Sciatic nerve (tissue), 2 donors: Measurements from ENCODE around the gene DNAJC4. TPM values are rescaled to one million over a fixed set of nuclear protein-coding genes. Genes with fewer than 3 reads are reported as not detected.

ENCODE experiments used
- ATAC-seq: fragments of 200-7000 bp; cut with Tn5 transposase; one replicate; pipeline ENCODE4 v1.9.1; 2020; ENCODE audit warnings: mild to moderate bottlenecking, moderate library complexity
- DNase-seq: peaks from one replicate; pipeline ENCODE4 v3.0.0-alpha.2; 2020; ENCODE audit warnings: low spot score
- intact Hi-C: fragments of 100-400 bp; cut with DNase I; formaldehyde crosslinking; loops from one replicate; pipeline ENCODE4 v1.14.2; 2022
- total RNA-seq: library from RNA; stranded (reverse); fragmentation: NEBNext Ultra II Directional; extraction: Animal tissue kit (Norgen Biotek cat#: 25700); gene quantifications from one replicate; pipeline ENCODE4 v1.2.1, GENCODE V29; 2021
- donor health status: DM: no; HTN: no; CAD: no.
- donor health status: DM: no; HTN: no; CAD: no.

Gene DNAJC4
- total RNA-seq, 1 donor from 2014 or later = 30.4 TPM

DNA sequence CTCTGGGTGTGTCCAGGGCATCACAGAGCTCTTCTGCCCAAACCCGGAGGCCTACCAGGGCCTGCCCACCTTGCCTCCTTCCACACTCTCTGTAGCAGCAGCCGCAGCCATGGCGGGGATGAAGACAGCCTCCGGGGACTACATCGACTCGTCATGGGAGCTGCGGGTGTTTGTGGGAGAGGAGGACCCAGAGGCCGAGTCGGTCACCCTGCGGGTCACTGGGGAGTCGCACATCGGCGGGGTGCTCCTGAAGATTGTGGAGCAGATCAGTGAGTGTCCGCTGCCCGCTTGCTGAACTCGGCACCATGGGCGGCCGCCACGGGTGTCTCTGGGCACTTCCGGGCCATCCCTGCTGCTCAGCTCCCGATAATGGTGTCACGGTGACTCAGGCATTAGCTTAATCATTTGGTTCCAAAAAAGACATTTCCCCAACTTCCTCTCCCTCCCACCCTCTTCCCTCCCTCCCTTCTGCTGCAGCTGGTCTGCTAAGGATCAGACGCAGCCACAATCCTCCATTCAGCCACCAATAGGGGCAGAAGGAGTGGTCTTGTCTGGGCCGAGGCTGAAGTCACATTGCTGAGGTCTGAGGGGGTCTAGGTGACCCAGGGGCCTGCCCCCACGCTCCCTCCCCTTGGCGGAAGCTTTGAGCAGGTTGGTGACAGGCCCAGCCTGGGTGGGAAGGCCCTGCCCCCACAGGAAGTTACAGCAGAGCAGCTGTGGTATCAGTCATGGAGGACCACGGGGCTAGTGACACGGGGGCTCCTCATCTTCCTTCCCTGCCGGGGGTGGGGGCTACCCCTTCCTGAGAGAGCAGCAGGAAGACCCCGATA, 22.9 kb upstream of the DNAJC4 start:
- intact Hi-C loops = loop anchor here (10.0 kb wide), 1 partner anchor 87 kb away; the partner anchor contains the start of gene KCNK4
- peak; percentile 60 for ATAC-seq
- peak; percentile 78 for DNase-seq

DNA sequence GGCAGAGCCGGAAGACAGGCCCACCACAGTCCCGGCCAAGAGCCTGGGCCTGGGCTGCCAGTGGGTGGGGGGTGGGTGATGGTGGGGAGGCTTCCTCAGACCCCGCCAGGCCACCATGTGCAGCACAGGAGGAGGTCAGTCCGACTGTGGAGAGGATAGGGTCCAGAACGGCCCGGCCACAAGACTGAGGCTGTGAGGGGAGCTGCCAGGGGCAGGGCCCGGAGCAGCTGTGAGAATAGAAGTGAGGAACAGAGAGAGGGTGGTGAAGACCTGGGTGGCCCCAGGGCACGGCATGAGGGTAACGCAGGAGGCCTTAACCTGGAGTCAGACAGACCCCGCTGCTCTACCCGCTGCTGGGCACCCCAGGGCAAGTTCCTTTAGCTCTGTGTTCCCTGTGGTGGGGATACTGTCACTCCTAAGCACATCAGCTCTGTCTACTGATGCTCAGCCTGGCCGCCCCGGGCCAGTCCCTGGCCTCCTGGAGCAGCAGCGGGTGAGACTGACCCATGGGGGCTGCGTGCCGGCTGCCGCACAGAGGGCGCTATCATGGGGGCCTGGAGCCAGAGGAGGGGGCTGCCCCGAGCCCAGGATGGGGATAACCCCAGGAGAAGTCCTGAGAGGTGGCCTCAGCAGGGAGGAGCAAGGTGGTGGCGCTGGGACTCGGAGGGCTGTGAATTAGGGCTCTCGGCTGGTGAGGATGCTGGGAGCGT, 22.1 kb upstream of the DNAJC4 start:
- no peak for DNase-seq
- ATAC-seq = peak; percentile 3
- intact Hi-C loops = loop anchor here (10.0 kb wide), 1 partner anchor 87 kb away; the partner anchor contains the start of gene KCNK4

DNA sequence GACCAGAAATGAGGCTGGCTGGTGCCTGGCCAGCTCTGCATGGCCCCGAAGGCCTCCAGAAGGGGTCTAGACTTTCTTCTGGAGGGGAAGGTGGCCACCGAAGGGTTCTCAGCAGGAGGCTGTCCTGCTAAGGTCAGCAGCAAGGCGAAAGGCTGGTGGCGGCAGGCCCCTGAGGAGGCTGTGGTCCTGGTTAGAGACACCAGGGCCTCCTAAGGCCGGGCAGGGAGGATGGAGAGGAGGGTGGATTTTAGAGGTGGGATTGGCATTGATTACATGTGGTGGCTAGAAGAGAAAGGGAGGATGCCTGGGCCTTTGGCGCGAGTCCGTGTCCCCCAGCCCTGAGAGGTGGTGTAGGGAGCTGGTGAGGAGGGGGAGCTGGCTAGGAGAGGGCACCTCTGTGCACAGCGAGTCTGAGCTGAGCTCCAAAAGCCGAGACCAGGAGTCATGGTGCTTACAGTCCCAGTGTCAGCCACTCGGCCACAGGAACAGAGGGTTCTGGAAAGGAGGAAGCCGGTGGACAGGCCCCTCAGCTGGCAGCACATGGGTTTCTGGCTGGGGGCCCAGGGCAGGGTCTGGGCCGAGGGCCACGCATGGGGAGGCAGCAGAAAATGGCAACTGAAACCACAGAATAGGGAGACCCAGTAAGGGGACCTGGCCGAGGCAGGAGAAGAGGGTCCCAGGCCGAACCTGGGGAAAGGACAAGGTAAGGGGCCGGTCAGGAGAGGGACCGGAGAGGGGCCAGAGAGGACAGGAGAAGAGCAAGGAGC, 21.4 kb upstream of the DNAJC4 start:
- intact Hi-C loops = loop anchor here (10.0 kb wide), 1 partner anchor 86 kb away; the partner anchor contains the start of gene KCNK4
- ATAC-seq (no peak), DNase-seq (no peak)

DNA sequence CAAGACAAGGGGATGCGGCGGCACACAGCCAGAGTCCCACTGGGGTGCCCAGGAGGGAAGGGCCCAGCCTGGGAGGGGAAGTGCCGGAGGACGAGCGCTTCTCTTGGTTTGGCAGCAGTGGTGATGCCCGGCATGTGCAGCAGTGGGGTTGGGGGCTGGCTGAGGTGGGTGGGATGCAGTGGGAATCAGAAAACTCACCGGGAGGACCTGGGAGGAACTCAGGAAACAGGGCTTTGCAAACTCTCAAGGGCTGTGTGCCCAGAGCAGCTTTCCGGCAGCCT, 20.8 kb upstream of the DNAJC4 start:
- DNase-seq = no peak
- ATAC-seq = no peak
- intact Hi-C loops = loop anchor here (10.0 kb wide), 1 partner anchor 85 kb away; the partner anchor contains the start of gene KCNK4

DNA sequence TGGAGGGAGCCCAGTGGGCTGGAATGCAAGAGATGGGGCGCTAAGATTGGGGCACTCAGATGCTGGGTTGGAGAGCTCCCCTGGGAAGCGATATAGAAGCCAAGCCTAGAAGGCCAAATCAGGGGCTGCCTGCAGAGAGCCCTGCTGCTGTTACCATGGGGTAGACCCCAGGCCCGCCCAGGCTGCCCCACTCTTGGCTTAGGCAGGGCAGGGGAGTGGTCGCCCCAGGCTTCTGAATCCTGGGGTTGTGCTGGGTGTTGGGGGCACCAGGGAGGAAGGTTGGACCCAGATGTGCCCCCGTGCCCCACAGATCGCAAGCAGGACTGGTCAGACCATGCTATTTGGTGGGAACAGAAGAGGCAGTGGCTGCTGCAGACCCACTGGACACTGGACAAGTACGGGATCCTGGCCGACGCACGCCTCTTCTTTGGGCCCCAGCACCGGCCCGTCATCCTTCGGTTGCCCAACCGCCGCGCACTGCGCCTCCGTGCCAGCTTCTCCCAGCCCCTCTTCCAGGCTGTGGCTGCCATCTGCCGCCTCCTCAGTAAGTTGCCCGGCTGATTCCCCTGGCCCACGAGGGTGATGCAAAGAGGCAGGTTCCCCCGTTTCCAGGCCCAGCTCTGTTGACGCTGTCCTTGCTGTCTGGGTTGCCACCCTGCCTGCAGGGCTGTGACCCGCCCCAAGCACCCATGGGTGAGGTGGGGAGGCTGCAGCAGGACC, 19.9 kb upstream of the DNAJC4 start:
- intact Hi-C loops = no loop called here
- DNase-seq = no peak
- no peak for ATAC-seq

DNA sequence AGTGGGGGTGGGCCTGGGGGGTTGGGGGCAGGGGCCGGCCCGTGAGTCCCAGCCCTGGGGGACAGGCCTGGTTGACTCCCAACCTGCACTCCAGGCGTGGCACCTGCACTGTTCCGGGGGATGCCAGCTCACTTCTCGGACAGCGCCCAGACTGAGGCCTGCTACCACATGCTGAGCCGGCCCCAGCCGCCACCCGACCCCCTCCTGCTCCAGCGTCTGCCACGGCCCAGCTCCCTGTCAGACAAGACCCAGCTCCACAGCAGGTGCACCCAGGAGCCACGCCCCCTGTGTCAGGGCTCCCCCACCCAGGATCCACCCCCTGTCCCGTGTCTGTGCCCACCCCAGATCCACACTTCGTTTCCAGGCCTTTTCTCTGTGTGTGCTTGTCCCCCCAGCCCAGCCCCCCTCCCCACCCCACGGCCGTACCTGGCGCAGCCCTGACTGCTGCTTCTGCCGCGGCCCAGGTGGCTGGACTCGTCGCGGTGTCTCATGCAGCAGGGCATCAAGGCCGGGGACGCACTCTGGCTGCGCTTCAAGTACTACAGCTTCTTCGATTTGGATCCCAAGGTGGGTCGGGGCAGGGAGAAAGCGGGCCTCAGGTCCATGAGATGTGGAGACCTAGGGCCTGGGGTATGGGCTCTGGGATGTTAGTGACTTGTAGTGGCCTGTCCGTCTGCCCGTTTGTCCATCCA, 19.0 kb upstream of the DNAJC4 start:
- no peak for DNase-seq

DNA sequence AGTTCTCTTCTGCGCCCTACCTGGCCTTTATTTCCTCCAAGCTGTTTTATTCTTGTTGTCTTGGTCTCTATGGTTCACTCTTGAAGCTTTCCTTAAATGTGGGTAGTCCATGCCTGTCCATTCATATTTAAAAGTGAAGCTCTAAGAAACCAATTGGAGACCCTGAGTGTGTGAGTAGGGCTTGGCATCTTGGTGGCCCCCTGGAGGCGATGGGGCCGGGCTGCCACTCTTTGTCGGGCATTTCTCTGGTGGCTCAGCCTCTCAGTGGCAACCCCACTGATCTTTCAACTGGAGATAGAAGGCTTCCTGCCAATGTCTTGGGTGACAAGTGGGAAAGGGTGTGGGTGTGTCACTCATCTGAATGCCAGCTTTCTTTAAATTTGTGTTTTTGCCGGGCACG, 13.5 kb upstream of the DNAJC4 start:
- intact Hi-C loops = no loop called here
- ATAC-seq = no peak
- DNase-seq = no peak

More for the DNA sequence above, 19.0 kb upstream of the DNAJC4 start:
- ATAC-seq = no peak
- intact Hi-C loops = no loop called here

DNA sequence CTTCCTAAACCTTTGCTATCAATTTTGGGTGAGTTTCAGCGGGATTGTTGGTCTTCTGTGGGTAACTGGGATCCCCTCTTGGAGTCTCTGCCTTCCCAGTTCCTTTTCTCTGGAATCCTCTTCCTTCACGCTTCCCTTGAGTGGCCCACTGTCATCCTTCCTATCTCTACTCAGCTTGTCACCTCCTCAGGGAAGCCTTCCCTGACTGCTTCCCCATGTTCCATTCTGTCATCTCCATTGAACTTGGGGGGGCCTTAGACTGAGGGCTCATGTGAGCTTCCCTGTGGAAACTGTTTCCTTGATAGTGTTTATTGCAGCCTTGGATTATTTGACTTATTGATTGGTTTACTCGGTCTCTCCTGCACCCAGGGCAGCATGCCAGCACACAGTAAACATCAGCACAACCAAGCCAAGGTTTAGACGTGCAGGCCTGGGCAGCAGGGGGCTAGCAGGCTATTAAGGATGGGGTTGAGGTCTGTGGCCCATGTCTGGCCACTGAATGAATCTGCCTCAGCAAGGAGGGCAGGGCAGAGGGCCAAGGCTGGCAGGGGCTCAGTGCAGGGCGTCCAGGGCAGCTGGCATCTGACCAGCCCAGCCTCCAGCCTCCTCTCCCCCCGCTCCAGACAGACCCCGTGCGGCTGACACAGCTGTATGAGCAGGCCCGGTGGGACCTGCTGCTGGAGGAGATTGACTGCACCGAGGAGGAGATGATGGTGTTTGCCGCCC, 11.6 kb upstream of the DNAJC4 start:
- intact Hi-C loops = no loop called here
- no peak for ATAC-seq
- no peak for DNase-seq

DNA sequence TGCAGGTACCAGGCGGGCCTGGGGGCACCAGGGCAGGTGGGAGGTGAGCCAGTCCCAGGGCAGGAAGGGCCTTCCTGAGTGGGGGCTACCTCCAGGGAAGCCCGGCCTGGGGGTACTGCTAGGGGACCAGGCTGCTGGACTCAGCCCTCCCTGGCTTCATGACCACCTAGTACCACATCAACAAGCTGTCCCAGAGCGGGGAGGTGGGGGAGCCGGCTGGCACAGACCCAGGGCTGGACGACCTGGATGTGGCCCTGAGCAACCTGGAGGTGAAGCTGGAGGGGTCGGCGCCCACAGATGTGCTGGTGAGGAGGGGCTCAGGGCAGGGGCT, 11.0 kb upstream of the DNAJC4 start:
- no peak for DNase-seq
- intact Hi-C loops = no loop called here

DNA sequence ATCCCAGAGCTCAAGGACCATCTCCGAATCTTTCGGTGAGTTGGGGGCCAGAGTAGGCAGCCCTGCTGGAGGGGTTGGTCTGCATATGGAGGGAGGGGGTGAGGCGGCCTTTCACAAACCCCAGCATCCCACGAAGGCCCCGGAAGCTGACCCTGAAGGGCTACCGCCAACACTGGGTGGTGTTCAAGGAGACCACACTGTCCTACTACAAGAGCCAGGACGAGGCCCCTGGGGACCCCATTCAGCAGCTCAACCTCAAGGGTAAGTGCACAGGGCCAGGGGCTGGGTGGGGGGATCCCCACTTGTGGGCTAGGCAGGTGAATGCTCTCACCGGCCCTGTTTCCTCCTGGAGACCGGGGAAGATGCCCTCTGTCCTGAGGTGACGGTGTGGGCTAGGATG, 10.6 kb upstream of the DNAJC4 start:
- intact Hi-C loops = no loop called here
- ATAC-seq (no peak), DNase-seq (no peak)

More for the DNA sequence above, 11.0 kb upstream of the DNAJC4 start:
- ATAC-seq = no peak

DNA sequence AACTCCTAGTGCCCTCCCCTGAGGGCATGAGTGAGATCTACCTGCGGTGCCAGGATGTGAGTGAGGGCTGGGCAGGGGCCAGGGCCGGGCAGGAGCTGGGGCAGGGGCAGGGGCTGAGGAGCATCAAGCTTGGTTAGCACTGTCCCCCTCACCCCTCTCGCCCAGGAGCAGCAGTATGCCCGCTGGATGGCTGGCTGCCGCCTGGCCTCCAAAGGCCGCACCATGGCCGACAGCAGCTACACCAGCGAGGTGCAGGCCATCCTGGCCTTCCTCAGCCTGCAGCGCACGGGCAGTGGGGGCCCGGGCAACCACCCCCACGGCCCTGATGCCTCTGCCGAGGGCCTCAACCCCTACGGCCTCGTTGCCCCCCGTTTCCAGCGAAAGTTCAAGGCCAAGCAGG, 10.1 kb upstream of the DNAJC4 start:
- ATAC-seq (no peak), DNase-seq (no peak)
- intact Hi-C loops = no loop called here

DNA sequence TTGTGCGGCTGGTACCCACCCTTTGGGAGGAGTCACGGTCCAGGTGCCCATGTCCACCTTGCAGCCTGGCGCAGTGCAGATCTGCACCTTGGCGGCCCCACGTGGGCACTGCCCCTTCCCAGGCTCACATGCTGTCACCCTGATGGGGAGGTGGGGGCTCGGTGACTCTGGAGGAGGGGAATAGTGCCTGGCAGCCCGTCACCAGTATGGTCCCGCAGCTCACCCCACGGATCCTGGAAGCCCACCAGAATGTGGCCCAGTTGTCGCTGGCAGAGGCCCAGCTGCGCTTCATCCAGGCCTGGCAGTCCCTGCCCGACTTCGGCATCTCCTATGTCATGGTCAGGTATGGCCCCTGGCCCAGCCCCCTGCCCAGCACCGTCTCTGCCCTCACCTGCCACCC, 9.6 kb upstream of the DNAJC4 start:
- ATAC-seq (no peak), DNase-seq (no peak)
- intact Hi-C loops = no loop called here

DNA sequence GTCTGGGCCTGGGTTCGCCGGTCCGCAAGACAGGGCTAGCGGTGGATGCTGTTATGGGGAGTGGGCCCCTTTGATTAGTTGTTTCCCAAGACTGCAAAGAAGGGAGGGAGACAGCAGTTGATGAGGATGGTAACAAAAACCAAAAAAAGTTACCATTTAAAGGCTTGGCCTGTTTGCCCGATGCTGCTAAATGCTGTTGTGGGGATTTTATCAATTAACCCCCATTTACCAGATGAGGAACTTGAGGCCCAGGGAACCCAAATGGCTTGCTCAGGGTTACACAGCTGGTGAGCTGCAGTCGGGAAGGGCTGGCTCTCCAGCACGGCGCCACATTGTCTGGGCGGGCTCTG, 7.7 kb upstream of the DNAJC4 start:
- no peak for ATAC-seq
- no peak for DNase-seq
- intact Hi-C loops = no loop called here

DNA sequence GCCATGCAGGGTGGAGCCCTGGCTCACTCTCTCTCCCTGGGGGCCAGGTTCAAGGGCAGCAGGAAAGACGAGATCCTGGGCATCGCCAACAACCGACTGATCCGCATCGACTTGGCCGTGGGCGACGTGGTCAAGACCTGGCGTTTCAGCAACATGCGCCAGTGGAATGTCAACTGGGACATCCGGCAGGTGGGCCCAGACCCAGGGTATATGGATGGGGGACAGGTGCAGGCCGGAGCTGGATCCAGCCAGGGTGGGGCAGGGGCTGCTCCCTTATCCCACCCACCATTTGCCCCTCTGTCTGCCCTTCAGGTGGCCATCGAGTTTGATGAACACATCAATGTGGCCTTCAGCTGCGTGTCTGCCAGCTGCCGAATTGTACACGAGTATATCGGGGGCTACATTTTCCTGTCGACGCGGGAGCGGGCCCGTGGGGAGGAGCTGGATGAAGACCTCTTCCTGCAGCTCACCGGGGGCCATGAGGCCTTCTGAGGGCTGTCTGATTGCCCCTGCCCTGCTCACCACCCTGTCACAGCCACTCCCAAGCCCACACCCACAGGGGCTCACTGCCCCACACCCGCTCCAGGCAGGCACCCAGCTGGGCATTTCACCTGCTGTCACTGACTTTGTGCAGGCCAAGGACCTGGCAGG, 7.2 kb upstream of the DNAJC4 start:
- ATAC-seq (no peak), DNase-seq (no peak)
- intact Hi-C loops = no loop called here

DNA sequence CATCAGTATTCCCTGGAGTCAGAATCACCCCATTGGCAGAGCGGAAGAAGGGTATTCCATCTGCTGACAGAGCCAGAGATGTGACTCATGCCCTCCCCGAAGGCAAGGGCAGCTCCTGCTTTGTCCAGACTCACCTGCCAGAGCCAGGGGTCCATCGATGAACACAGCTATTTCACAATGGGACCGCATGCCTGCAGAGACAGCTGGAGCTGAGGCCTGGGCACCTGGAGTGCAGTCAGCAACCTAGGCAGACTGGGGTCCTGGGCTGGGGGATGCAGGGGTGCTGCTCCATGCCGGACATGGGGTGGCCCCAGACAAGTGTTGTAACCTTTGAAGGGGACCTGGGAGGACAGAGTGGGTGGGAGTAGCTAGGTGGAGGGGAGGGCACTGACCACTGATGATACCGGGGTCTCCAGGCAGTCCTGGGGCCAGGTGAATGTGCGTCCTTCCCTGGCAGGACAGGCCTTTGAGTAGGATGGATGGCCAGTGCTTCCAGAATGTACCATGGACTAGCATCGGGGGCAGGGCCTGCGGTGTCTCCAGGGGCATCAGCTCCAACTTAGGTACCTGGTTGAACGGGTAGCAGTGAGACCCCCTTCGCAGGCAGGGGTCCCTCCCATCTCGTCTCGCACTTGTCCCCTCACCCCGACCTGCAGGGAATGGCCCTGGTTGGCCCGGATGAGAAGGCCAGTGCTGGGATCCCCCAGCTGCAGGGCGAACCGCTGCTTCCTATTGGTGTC, 6.0 kb upstream of the DNAJC4 start:
- peak; percentile 59 for DNase-seq
- ATAC-seq = no peak
- intact Hi-C loops = no loop called here

DNA sequence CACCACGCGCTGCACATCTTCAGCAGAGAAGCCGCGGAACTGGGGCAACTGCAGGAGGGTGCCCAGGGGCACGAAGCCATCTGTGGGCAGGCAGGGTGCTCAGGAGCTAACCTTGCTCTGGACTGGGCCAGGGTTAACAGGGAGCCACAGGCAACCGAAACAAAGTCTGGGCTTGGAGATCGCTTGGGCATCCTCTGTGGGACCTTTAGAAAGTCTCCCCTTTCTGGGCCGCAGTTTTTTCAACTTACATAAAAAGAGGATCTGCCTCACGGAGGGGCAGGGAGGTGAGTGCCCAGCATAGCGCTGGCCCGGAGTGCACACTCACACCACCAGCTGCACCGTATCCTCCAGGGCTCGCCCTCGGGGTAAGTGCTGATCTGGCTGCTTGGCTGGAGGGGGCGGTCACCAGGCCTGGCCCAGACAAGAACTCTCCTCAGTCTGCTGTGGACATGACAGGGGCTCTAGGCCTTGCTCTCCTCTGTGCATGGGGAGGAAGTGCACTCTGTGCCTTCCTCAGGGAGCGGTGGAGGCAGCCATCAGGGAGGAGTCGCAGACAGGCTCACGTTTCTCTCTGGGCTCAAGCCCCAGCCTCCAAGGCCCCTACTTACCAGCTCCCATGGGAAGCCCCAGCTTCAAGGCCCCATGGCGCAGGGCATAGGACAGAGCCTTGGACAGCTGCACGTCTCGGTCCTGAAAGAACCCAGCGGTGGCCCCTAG, 5.3 kb upstream of the DNAJC4 start:
- DNase-seq = peak; percentile 63
- intact Hi-C loops = no loop called here
- no peak for ATAC-seq
